Measurements from ENCODE around the gene PNPLA3. TPM values are rescaled to one million over a fixed set of nuclear protein-coding genes. Genes with fewer than 3 reads are reported as not detected.

The PNPLA3 gene
- total RNA-seq, 1 donor from 2014 or later, result 1.6 TPM

- Mint-ChIP-seq H3K4me3 (no peak overlapping the region), H3K4me1 (ENCODE audit: low read depth) (peaks cover 2% of the 10 kb centered on the region), H3K27ac (no peak overlapping the region), H3K27me3 (ENCODE audit: insufficient read depth) (no peaks in the 10 kb centered on the region), H3K36me3 (ENCODE audit: low read depth) (no peaks in the 10 kb centered on the region), H3K9me3 (no peaks in the 10 kb centered on the region)
- DNase-seq (ENCODE audit: low spot score), result no peak
- intact Hi-C loops (cut with micrococcal nuclease), result no loop called here
Measured at GRCh38 chr22:43948836-43949406, 25.3 kb downstream of the PNPLA3 start.

- Mint-ChIP-seq H3K9me3 (no peaks in the 10 kb centered on the region), H3K27ac (no peak overlapping the region), H3K27me3 (ENCODE audit: insufficient read depth) (no peaks in the 10 kb centered on the region), H3K4me1 (ENCODE audit: low read depth) (peaks cover 20% of the 10 kb centered on the region), H3K36me3 (ENCODE audit: low read depth) (peaks cover under 1% of the 10 kb centered on the region), H3K4me3 (no peak overlapping the region)
- DNase-seq (ENCODE audit: low spot score), result no peak
- intact Hi-C loops (cut with micrococcal nuclease), result no loop called here
Measured at GRCh38 chr22:43951391-43951790, 27.8 kb downstream of the PNPLA3 start.

DNA sequence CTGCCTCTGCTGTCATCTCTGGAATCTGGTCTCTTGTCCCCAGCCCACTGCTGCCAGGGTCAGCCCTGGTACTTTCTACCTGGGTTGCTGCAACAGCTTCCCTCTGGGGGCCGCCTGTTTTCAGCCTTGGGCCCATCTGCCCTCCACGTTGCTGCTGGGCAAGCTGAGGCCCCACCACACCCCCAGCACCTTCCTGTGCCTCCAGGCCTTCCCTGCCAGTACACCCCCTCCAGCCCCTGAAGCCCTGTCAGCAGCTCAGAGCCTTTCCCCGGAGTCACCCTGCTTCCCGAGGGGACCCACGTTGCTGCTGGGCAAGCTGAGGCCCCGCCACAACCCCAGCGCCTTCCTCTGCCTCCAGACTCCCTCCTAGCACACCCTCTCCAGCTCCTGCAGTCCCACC is 28.4 kb downstream of the PNPLA3 start:
- no peak for DNase-seq (ENCODE audit: low spot score)
- no peaks in the 10 kb centered on the region for H3K9me3 Mint-ChIP-seq
- no peaks in the 10 kb centered on the region for H3K27me3 Mint-ChIP-seq (ENCODE audit: insufficient read depth)
- peaks cover 2% of the 10 kb centered on the region for H3K36me3 Mint-ChIP-seq (ENCODE audit: low read depth)
- peaks cover 26% of the 10 kb centered on the region for H3K4me1 Mint-ChIP-seq (ENCODE audit: low read depth)
- no peak overlapping the region for H3K27ac Mint-ChIP-seq
- intact Hi-C loops (cut with micrococcal nuclease), result no loop called here
- no peak overlapping the region for H3K4me3 Mint-ChIP-seq

DNA sequence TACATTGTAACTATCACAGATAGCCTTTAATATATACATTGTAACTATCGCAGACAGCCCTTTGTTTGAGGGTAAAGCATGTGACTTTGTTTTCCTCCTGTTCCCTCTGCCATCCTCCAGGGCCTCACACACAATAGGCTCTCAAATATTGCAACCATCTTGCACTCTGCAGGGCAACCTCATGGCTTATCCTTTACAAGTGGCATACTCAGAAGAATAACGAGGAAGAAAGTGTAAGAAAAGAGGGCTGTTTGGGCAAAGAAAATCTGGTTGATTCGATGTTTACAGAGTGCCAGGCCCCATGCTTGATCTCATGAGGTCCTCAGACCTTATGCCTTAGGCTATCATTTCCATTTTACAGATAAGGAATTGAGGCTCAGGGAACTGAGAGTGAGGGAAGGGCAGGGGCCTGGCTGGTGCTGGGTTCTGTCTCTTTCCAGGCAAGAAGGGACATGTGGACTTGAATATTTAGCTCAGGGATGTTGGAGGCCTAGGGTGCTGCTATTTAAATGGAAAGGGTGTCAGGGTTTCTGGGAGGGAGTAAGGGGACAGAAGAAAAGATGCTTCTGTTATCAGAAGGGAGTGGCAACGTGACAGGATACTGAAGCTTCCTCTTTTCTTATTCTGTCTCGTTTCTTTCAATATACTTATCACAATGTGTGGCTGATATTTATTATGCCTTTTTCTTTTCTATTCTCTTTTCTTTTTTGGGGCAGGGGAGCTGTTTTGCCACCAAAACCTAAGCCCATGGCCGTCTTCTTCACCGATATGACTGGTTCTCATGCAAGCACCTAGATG is 30.6 kb downstream of the PNPLA3 start:
- H3K27ac Mint-ChIP-seq, result peak overlapping the region; percentile 93
- peaks cover 4% of the 10 kb centered on the region for H3K36me3 Mint-ChIP-seq (ENCODE audit: low read depth)
- no peak for DNase-seq (ENCODE audit: low spot score)
- H3K4me1 Mint-ChIP-seq (ENCODE audit: low read depth), result peaks cover 32% of the 10 kb centered on the region
- intact Hi-C loops (cut with micrococcal nuclease), result loop anchor here (2.0 kb wide), 2 partner anchors 71 to 227 kb away; partner anchors contain the start of genes PARVB and PARVG
- peak overlapping the region; percentile 97 for H3K4me3 Mint-ChIP-seq
- no peaks in the 10 kb centered on the region for H3K27me3 Mint-ChIP-seq (ENCODE audit: insufficient read depth)
- no peaks in the 10 kb centered on the region for H3K9me3 Mint-ChIP-seq

DNA sequence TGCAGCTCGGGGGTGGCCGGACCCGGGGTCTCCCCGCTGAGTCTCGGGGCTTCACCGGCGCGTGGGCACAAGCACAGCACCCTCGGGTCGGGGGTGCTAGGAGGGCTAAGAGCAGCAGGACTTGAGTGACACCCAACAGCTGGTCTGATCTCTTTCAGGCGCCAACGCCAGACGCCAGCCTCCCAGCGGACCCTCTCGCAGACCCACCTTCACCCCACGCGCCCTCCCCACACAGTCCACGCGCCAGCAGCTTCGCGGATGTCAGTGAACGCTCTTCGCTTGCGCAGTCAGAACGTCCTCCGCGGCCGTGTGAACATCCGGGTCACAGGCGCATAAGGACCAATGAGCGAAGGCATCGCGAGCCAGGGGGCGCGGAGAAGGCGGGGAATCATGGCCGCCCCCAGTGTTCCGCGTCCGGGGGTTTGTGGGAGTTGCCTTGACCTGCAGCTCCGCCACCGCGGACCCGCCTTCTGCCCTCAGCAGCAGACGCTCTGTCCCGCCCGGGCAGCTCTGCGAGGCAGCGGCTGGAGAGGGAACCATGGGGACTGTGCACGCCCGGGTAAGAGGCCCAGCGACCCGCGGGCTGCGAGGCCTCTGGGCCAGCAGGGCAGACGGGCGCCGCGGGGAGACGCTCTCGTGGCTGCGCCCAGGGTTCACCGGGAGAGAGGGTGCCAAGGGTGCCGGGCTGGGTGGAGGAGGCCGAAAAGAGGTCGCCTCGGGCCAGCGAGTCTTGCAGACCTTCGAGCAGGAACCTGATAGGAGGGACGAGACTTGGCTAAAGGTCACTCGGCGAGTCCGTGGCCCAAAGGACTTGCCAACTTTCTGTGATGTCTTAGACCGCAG is 31.7 kb downstream of the PNPLA3 start, which contains the start of gene SAMM50:
TSS of gene SAMM50 (plus strand) at position 403 of the 843 bp plus-strand sequence. CDS start at position 539, 136 bp downstream.
- Mint-ChIP-seq H3K4me1 (ENCODE audit: low read depth) (peaks cover 32% of the 10 kb centered on the region), H3K27me3 (ENCODE audit: insufficient read depth) (no peaks in the 10 kb centered on the region), H3K27ac (peak within 1 kb of the TSS; percentile 93), H3K36me3 (ENCODE audit: low read depth) (peaks cover 4% of the 10 kb centered on the region), H3K4me3 (peak within 1 kb of the TSS; percentile 97), H3K9me3 (no peaks in the 10 kb centered on the region)
- intact Hi-C loops (cut with micrococcal nuclease), result loop anchor here (1.0 to 2.0 kb wide), 4 partner anchors 32 to 226 kb away; partner anchors contain the start of genes EFCAB6, PARVB, PARVG and PNPLA3
- peak; percentile 91 for DNase-seq (ENCODE audit: low spot score)

DNA sequence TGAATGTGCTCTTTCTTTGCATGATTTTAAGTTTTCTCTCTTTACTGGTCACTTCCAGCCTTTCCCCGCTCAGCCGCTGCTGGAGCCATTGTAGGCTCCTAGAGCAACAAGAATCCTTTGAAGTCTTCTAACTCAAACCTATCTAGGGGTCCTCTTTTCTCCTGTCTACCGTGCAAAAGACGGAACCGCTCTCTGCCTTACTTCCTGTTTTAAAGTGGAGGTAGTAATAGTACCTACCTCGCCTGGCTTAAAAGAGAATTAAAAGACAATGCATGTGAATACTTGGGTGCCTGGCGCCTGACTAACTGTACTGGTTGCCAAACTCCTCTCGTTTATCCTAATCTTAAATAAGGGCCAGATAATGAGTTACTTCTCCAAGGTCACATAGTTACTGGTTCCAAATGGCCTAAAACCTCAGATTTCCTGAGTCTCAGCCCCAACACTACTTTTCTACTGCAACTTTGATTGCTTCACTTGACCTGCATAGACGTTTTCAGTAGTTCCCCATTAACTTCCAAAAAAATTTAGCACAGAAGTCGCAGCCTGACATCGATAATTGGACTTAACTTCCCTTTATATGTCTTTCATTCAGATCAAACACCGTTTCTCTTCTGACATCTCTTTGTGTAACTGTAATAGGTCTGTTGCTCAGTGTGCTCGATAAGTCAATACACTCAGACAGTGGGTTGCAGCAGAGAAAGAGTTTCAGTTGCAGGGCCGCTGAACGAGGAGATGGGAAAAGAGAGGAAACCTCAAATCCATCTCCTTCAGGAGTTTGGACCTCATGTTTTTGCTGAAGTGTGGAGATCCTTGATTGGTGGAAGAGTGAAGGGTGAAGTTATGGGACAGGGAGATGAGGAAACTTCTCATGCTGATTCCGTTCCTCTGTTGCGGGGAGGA is 32.5 kb downstream of the PNPLA3 start:
- peaks cover 32% of the 10 kb centered on the region for H3K4me1 Mint-ChIP-seq (ENCODE audit: low read depth)
- H3K36me3 Mint-ChIP-seq (ENCODE audit: low read depth), result peaks cover 4% of the 10 kb centered on the region
- no peaks in the 10 kb centered on the region for H3K9me3 Mint-ChIP-seq
- peak; percentile 3 for DNase-seq (ENCODE audit: low spot score)
- H3K27me3 Mint-ChIP-seq (ENCODE audit: insufficient read depth), result no peaks in the 10 kb centered on the region
- peak overlapping the region; percentile 97 for H3K4me3 Mint-ChIP-seq
- intact Hi-C loops (cut with micrococcal nuclease), result loop anchor here (1.0 to 2.0 kb wide), 4 partner anchors 33 to 225 kb away; partner anchors contain the start of genes EFCAB6, PARVB, PARVG and PNPLA3
- H3K27ac Mint-ChIP-seq, result peak overlapping the region; percentile 91

- intact Hi-C loops (cut with micrococcal nuclease), result no loop called here
- H3K9me3 Mint-ChIP-seq, result no peaks in the 10 kb centered on the region
- H3K36me3 Mint-ChIP-seq (ENCODE audit: low read depth), result peaks cover 4% of the 10 kb centered on the region
- H3K27ac Mint-ChIP-seq, result no peak overlapping the region
- no peaks in the 10 kb centered on the region for H3K27me3 Mint-ChIP-seq (ENCODE audit: insufficient read depth)
- DNase-seq (ENCODE audit: low spot score), result no peak
- peaks cover 32% of the 10 kb centered on the region for H3K4me1 Mint-ChIP-seq (ENCODE audit: low read depth)
- peak overlapping the region; percentile 97 for H3K4me3 Mint-ChIP-seq
Measured at GRCh38 chr22:43956805-43957463, 33.3 kb downstream of the PNPLA3 start.

DNA sequence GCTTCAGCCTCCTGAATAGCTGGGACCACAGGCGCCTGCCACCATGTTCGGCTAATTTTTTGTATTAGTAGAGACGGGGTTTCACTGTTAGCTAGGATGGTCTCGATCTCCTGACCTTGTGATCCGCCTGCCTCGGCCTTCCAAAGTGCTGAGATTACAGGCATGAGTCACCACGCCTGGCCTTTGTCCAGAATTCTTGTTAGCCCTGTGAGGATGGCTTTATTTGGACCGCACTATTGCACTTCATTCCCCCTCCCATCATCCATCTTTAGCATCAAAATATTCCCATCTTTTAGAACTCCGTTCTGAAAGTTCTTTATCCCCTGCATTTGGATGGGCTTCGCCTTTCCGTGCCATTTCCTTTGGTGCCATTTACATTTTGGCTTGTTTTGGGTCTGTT is 34.3 kb downstream of the PNPLA3 start:
- Mint-ChIP-seq H3K27ac (no peak overlapping the region), H3K9me3 (no peaks in the 10 kb centered on the region), H3K4me3 (peak overlapping the region; percentile 53), H3K27me3 (ENCODE audit: insufficient read depth) (no peaks in the 10 kb centered on the region), H3K4me1 (ENCODE audit: low read depth) (peaks cover 32% of the 10 kb centered on the region), H3K36me3 (ENCODE audit: low read depth) (peaks cover 4% of the 10 kb centered on the region)
- DNase-seq (ENCODE audit: low spot score), result no peak
- intact Hi-C loops (cut with micrococcal nuclease), result no loop called here

DNA sequence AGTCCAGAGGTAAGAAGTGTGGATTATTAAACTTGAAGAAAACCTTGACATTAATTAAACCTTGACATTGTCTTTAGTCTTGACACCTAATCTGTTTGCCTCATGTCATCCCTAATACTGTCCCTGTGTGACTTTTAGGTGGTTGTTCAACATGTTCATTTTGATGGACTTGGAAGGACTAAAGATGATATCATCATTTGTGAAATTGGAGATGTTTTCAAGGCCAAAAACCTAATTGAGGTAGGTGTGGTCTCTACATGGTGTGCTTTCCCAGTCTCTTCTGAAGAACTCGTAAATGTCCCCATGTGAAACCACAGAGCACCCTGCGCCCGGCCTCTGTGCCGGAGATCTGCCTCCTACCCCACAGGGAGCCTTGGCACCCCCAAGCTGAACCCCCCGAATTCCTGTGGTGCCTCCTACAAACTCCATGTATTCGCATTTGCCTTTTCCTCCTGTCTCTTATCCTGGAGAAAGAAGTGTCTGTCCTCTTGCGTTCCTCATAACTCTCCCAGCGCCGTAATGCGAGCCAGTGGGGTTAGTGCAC is 40.8 kb downstream of the PNPLA3 start:
- H3K4me3 Mint-ChIP-seq, result no peak overlapping the region
- intact Hi-C loops (cut with micrococcal nuclease), result no loop called here

GRCh38 chr22:43967069-43967468 is 43.5 kb downstream of the PNPLA3 start:
- intact Hi-C loops (cut with micrococcal nuclease), result no loop called here
- DNase-seq (ENCODE audit: low spot score), result no peak

More for the DNA sequence above, 40.8 kb downstream of the PNPLA3 start:
- Mint-ChIP-seq H3K9me3 (no peaks in the 10 kb centered on the region), H3K4me1 (ENCODE audit: low read depth) (no peaks in the 10 kb centered on the region), H3K27me3 (ENCODE audit: insufficient read depth) (no peaks in the 10 kb centered on the region), H3K36me3 (ENCODE audit: low read depth) (peaks cover 35% of the 10 kb centered on the region), H3K27ac (no peak overlapping the region)
- DNase-seq (ENCODE audit: low spot score), result no peak

DNA sequence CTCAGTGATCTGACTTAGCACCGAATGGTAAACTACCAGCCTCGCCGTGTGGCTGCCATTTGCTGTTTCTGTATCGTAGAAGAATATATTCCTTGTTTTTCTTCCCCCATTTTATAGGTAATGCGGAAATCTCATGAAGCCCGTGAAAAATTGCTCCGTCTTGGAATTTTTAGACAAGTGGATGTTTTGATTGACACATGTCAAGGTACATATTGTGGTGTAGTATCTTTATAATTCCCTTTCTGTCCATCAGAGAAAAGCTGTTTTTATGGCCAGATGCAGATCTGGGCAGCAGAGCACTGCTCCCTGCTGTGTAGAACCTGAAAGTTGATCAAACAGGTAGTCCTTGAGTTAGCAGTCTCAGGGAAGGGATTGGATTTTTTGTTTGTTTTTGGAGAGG is 45.0 kb downstream of the PNPLA3 start:
- Mint-ChIP-seq H3K27me3 (ENCODE audit: insufficient read depth) (no peaks in the 10 kb centered on the region), H3K27ac (no peak overlapping the region), H3K4me3 (no peak overlapping the region), H3K9me3 (no peaks in the 10 kb centered on the region), H3K4me1 (ENCODE audit: low read depth) (no peaks in the 10 kb centered on the region), H3K36me3 (ENCODE audit: low read depth) (peaks cover 46% of the 10 kb centered on the region)
- DNase-seq (ENCODE audit: low spot score), result no peak
- intact Hi-C loops (cut with micrococcal nuclease), result no loop called here

More at GRCh38 chr22:43967069-43967468, 43.5 kb downstream of the PNPLA3 start:
- Mint-ChIP-seq H3K9me3 (no peaks in the 10 kb centered on the region), H3K4me1 (ENCODE audit: low read depth) (no peaks in the 10 kb centered on the region), H3K36me3 (ENCODE audit: low read depth) (peaks cover 40% of the 10 kb centered on the region), H3K4me3 (no peak overlapping the region), H3K27ac (no peak overlapping the region), H3K27me3 (ENCODE audit: insufficient read depth) (no peaks in the 10 kb centered on the region)
